GM13976 (cell line): ENCODE measurements around the gene PTPRB.

Experiments used
- DNase-seq: peaks from one replicate; pipeline ENCODE4 v3.0.0; 2012; ENCODE audit warnings: low spot score
- CTCF ChIP-seq: IDR thresholded peaks from 2 replicates; pipeline ENCODE4 v1.5.1; 2012; ENCODE audit warnings: borderline replicate concordance, mild to moderate bottlenecking; ENCODE audit not compliant: insufficient read depth; ENCODE audit errors: extremely low read depth, missing control alignments, control extremely low read depth
- in situ Hi-C: fragments of 300-500 bp; cut with MboI; formaldehyde crosslinking; loops from one replicate; pipeline ENCODE4 v1.12.0; 2022; ENCODE audit warnings: low sequenced_read_pairs, mixed read lengths, inconsistent platforms; ENCODE audit not compliant: unreplicated experiment

PTPRB gene

GRCh38 chr12:70607107-70607506 lies 30.1 kb downstream of the PTPRB start:
- DNase-seq: no peak
- no peak for TF ChIP-seq CTCF
- in situ Hi-C loops: no loop called here

DNA sequence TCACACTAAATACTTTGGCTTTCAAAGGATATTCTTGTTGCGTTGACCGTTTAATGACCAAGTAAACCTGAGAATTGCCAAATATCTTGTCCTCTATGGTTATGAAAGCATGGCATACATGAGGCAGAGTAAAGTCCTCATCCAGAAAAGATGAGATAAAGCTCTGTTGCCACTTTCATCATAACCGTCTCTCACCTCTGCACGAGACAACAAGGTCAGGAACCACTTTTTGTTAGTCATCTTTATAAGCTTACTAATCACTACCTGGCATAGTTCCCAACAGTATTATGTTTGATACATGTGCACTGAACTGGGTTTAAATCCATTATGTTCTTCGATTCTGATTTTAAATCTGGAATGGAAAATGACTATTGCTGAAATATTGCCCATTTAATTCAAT lies 31.3 kb downstream of the PTPRB start:
- TF ChIP-seq CTCF: no peak
- in situ Hi-C loops: no loop called here
- no peak for DNase-seq

GRCh38 chr12:70604662-70605061 lies 32.6 kb downstream of the PTPRB start:
- in situ Hi-C loops: no loop called here
- no peak for TF ChIP-seq CTCF
- no peak for DNase-seq

GRCh38 chr12:70603044-70603443 lies 34.2 kb downstream of the PTPRB start:
- no peak for TF ChIP-seq CTCF
- no peak for DNase-seq
- in situ Hi-C loops: no loop called here

DNA sequence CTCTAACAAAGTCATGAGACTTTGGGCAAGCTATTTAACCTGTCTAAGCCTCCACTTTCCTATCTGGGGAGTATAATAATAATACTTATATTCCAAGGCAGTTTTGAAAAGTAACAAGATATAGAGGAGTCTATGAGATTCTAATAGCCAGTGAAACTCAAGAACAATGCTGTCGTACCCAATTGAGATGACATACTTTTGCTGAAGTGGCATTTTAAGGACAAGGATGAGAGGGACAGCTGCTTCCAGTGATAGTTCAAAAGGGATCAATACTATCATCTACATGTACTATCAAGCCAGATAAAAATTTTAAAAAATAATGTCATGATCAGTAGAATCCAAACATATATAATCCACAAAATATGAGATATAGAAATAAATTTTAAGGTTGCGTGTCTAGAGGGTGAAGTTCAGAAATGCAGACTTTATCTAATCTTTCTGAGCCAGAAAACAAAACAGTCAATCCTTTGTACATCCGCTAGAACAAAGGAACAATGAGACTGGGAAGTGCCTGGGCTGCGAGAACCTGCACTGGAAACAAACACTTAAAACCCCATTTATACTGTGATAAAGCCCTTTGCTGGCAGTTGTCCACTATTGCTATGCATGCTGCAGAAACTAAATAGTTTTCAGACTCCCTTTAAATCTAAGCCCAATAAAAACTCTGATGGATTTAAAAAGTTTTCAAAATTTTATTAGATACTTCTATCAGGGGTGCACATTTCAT lies 38.6 kb downstream of the PTPRB start:
- TF ChIP-seq CTCF: no peak
- in situ Hi-C loops: no loop called here

DNA sequence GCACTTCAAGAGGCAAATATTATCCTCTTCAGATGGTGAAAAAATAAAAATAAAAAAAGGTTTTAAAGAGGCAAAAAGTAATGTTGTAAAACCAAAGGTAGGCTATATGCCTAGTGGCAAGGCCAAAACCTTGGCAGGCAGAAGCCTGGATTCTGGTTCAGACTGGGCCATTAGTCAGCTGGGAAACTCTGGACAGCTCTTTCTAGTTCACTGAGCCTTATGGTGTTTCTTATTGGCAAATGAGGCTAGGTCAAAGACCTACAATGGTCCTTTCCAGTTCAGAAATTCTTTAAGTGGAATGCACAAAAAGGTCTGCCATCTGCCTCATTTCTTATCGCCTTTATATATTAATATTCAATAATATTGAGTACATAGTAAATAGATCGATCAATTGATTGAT lies 44.6 kb downstream of the PTPRB start:
- DNase-seq: no peak
- in situ Hi-C loops: no loop called here
- TF ChIP-seq CTCF: no peak

More for the DNA sequence above, 38.6 kb downstream of the PTPRB start:
- DNase-seq: no peak
